ENCODE data around the gene CBX1.
"Not testable (repeated sequence)": the region's sequence is repeated elsewhere in the genome, so short reads cannot be mapped to it uniquely, and the experiment has no call there.

CBX1 gene

GRCh38 chr17:48051706-48052486 is 49.4 kb downstream of the CBX1 start:
- no peak for DNase-seq (ENCODE audit: low spot score)

- no peak for DNase-seq (ENCODE audit: low spot score)
Measured at GRCh38 chr17:48051283-48051682, 50.0 kb downstream of the CBX1 start.

GRCh38 chr17:48048384-48049126 is 52.7 kb downstream of the CBX1 start:
- DNase-seq (ENCODE audit: low spot score): peak; percentile 20

GRCh38 chr17:48047741-48048383 is 53.4 kb downstream of the CBX1 start, which contains the start of gene NFE2L1:
Gene NFE2L1, plus strand, starts transcription at chr17:48048359. Its CDS starts 2,760 bp downstream, at chr17:48051119.
- peak; percentile 99 for DNase-seq (ENCODE audit: low spot score)

GRCh38 chr17:48047113-48047740 is 54.1 kb downstream of the CBX1 start:
- DNase-seq (ENCODE audit: low spot score): no peak

GRCh38 chr17:48046296-48046695 is 55.0 kb downstream of the CBX1 start:
- no peak for DNase-seq (ENCODE audit: low spot score)

GRCh38 chr17:48045316-48046001 is 55.8 kb downstream of the CBX1 start:
- no peak for DNase-seq (ENCODE audit: low spot score)

- no peak for DNase-seq (ENCODE audit: low spot score)
Measured at GRCh38 chr17:48044851-48045250, 56.4 kb downstream of the CBX1 start.

GRCh38 chr17:48043176-48043575 is 58.1 kb downstream of the CBX1 start:
- DNase-seq (ENCODE audit: low spot score): no peak

GRCh38 chr17:48038687-48039086 is 62.6 kb downstream of the CBX1 start:
- no peak for DNase-seq (ENCODE audit: low spot score)

GRCh38 chr17:48037838-48038323 is 63.4 kb downstream of the CBX1 start:
- no peak for DNase-seq (ENCODE audit: low spot score)

GRCh38 chr17:48037036-48037837 is 64.0 kb downstream of the CBX1 start, which contains the start of gene COPZ2:
Gene COPZ2, minus strand, starts transcription at chr17:48037797. Its CDS starts 20 bp downstream, at chr17:48037777.
- peak; percentile 62 for DNase-seq (ENCODE audit: low spot score)

GRCh38 chr17:48036693-48037035 is 64.6 kb downstream of the CBX1 start:
- DNase-seq (ENCODE audit: low spot score): no peak

- DNase-seq (ENCODE audit: low spot score): not testable (repeated sequence)
Measured at GRCh38 chr17:48034734-48035133, 66.5 kb downstream of the CBX1 start.

GRCh38 chr17:48031966-48032365 is 69.3 kb downstream of the CBX1 start:
- no peak for DNase-seq (ENCODE audit: low spot score)

- no peak for DNase-seq (ENCODE audit: low spot score)
Measured at GRCh38 chr17:48030531-48030930, 70.7 kb downstream of the CBX1 start.

GRCh38 chr17:48028736-48029135 is 72.5 kb downstream of the CBX1 start:
- no peak for DNase-seq (ENCODE audit: low spot score)

- DNase-seq (ENCODE audit: low spot score): no peak
Measured at GRCh38 chr17:48027322-48027981, 73.8 kb downstream of the CBX1 start.

GRCh38 chr17:48026502-48027321 is 74.6 kb downstream of the CBX1 start:
- DNase-seq (ENCODE audit: low spot score): peak; percentile 66

Data from CD4-positive, alpha-beta T cell treated with Interleukin-2 at 100 ng/mL for 4 hours (primary cell).